GM10266 (cell line): ENCODE results near the gene BST1.
"Not testable (repeated sequence)": the region's sequence is repeated elsewhere in the genome, so short reads cannot be mapped to it uniquely, and the experiment has no call there.

Experiments
- DNase-seq: peaks from one replicate; pipeline ENCODE4 v3.0.0; 2012; ENCODE audit errors: extremely low spot score
- TF ChIP-seq, protein P1 (sequence below): IDR thresholded peaks from 2 replicates; pipeline ENCODE4 v1.5.1; 2012; ENCODE audit warnings: mild to moderate bottlenecking, low read depth; ENCODE audit not compliant: control insufficient read depth, insufficient read depth; ENCODE audit errors: missing control alignments

BST1 gene

DNA sequence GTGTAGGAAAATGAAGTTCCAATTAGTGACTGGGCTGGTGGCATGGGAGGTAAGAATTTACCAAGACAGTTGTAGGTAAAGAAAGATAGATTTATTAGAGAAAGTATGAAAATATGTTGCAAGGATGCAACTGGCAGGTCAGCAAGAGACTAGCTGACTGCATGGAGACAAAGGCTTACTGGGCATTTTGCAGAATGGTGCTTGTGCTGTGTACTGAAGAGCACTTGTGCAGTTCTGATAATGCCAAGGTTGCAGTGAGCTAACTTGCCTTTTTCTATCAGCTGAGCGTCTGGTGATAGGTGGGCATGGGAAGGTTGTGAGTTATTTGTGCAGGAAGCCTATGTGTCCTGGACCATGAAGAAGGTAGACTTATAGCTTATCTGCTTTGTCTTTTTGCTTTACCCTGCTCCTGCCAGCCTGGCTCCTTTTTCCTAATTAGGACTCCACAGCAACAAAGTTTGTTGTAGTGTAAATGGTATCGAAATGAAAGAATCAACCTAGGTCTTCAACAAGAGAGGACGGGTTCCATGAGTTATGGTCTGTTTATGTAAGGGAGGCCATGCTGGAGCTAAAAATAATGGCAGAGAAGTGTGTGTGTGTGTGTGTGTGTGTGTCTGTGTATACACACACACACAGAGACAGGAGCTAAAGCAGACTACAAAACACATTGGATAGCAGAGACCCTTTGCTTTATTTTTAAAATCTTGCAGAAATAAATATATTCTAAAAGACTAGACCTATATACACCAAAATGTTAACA lies 15.0 kb downstream of the BST1 start:
- DNase-seq, result no peak
- TF ChIP-seq, protein P1, sequence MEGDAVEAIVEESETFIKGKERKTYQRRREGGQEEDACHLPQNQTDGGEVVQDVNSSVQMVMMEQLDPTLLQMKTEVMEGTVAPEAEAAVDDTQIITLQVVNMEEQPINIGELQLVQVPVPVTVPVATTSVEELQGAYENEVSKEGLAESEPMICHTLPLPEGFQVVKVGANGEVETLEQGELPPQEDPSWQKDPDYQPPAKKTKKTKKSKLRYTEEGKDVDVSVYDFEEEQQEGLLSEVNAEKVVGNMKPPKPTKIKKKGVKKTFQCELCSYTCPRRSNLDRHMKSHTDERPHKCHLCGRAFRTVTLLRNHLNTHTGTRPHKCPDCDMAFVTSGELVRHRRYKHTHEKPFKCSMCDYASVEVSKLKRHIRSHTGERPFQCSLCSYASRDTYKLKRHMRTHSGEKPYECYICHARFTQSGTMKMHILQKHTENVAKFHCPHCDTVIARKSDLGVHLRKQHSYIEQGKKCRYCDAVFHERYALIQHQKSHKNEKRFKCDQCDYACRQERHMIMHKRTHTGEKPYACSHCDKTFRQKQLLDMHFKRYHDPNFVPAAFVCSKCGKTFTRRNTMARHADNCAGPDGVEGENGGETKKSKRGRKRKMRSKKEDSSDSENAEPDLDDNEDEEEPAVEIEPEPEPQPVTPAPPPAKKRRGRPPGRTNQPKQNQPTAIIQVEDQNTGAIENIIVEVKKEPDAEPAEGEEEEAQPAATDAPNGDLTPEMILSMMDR, result no peak

DNA sequence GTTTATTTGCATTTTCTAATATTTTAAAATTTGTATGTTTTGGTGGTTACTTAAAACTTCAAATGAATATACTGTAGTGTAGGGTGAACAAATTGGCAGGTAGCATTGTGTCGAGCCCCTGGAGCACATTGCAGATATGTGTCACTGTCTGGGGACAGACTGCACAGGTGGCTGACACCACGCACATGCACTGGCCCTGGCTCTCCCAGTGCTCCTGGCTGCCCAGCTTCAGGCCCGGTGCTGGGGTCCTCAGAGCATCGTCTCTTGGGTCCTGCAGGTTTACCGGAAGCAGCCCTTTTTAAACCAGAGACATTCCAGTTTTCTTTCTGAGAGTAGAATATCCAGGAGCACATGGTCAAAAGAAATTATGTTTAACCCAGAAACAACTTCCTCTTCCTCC lies 15.6 kb downstream of the BST1 start:
- TF ChIP-seq, protein P1, result no peak
- DNase-seq, result no peak

GRCh38 chr4:15718959-15719358 lies 16.1 kb downstream of the BST1 start:
- DNase-seq, result no peak
- TF ChIP-seq, protein P1, result no peak

DNA sequence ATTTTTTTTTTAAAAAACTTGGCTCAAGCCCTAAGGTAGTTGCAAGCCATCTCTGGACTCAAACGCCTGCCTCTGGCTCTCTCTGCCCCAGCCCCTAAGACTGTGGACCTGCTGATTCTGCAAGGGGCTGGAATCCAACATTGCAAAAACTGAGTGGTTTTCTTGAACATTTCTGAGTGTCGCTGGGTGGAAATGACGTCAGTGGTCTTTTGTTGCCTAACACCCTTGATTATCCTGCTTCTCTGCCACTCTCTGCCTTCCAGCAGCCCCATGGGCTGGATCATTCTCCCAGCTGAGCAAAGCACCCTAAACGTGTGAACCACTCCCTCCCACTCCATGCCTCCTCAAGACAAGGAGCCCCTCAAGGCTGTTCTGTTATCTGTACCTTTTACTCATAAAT lies 16.6 kb downstream of the BST1 start:
- no peak for DNase-seq
- TF ChIP-seq, protein P1, result no peak

GRCh38 chr4:15720851-15721250 lies 18.0 kb downstream of the BST1 start:
- TF ChIP-seq, protein P1, result no peak
- DNase-seq, result no peak

DNA sequence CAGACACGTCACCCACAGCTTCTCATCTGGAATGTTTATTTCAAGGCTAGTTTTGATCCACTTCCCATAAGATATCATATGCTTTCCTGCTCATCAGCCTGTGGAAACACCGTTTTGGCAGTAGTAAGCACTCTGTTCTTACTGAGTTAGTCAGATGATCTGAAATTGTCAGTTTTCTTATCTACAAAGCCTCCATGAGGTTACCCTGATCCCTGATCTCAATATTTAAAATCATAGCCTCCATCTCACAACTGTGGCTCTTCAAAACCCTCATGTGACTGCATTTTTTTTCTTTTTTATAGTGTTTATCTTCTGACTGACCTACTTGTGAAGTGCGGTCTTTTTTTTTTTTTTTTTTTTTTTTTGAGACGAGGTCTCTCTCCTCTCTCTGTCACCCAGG lies 22.7 kb downstream of the BST1 start:
- TF ChIP-seq, protein P1, result no peak
- DNase-seq, result no peak

- TF ChIP-seq, protein P1, result peak; percentile 73
- peak; percentile 52 for DNase-seq
Observed at GRCh38 chr4:15729910-15730533, 27.2 kb downstream of the BST1 start.

DNA sequence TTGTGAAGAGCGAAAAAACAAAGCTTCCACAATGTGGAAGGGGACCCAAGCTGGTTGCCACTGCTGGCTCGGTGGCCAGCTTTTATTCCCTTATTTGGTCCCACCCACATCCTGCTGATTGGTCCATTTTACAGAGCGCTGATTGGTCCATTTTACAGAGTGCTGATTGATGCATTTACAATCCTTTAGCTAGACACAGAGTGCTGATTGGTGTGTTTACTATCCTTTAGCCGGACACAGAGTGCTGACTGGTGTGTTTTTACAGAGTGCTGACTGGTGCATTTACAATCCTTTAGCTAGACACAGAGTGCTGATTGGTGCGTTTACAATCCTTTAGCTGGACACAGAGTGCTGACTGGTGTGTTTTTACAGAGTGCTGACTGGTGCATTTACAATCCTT lies 30.2 kb downstream of the BST1 start:
- DNase-seq, result not testable (repeated sequence)
